RPMI7951 (cell line): ENCODE data around the gene PRR36. TPM values are rescaled to one million over a fixed set of nuclear protein-coding genes. Genes with fewer than 3 reads are reported as not detected.

Experiments used
- DNase-seq: peaks from one replicate; pipeline ENCODE4 v3.0.0-alpha.2; 2012; ENCODE audit warnings: low read depth
- total RNA-seq: library from RNA; depleted of rRNA; stranded (reverse); fragments of >200 nt; shearing (Covaris generic); gene quantifications from 2 replicates; pipeline ENCODE4 v1.2.3, GENCODE V29; 2014

Gene PRR36
- total RNA-seq, 1 experiment from 2014 or later, result not detected

GRCh38 chr19:7846155-7846646, 28.0 kb downstream of the PRR36 start:
- DNase-seq, result no peak

DNA sequence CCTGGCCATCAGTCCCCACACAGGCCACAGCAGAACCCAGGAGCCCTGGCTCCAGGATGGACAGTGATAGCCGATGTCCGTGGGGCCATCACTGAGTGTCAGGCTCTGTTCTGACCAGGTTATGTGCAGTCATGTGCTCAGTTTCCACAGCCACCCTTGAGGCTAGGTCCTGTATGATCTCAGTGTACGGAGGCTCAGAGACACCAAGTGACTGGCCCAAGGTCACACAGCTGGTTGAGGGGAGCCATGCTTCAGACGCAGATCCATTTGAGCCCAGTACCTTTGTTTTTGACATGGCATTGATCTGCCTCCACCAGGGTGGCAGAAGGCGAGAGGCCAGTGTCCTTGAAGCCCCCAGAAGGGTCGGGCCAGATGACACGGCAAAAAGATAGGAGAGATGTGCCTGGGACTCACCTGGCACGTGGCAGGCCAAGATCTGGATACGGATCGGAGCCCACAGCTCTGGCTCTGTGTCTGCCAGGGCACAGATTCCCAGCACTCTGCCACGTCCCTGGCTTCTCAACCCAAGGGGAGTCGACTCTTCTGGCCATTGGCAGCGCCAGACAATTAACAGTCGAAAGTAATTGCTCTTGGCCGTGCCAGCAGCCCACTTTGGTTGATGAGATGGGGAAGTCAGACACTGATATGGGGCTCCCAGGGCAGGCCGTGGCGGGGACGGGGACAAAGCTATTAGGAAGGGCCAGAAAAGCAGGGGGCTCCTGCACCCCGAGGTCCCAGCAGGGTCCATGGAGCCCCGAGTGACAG, 28.6 kb downstream of the PRR36 start:
- DNase-seq, result no peak

DNA sequence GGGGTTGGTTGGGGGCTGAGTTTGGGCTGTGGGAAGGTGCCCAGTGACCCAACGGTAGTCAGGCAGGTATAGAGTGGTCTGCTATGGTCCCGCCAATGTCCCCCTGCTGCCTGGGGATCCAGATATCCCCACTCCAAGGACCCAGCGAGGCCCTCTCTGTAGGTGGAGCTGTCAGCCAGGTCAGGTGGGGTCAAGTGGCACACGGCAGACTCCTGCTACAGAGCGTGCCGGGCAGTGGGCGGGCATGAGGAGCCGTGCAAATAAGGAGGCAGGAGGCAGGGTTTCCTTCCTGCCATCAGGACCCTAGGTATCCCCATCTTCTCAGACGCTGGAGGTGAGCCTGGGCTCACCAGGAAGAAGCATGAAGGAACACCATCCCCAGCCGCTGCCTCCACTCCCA, 29.2 kb downstream of the PRR36 start:
- DNase-seq, result no peak

GRCh38 chr19:7844405-7844804, 29.8 kb downstream of the PRR36 start:
- no peak for DNase-seq

DNA sequence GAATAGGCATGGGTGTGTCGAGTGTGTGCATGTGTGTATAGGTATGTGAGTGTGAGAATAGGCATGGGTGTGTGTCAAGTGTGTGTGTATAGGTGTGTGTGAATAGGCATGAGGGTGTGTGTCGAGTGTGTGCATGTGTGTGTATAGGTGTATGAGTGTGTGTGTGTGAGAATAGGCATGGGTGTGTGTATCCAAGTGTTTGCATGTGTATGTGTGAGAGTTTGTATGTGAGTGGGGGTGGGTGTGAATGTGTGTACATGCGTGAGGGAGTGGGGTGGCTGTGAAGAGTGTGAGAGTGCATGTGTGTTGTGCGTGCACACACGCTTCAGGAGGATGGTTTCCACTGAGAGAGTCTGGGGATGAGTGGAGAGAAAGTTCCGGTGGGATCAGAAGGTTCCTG, 30.7 kb downstream of the PRR36 start:
- DNase-seq, result no peak

- no peak for DNase-seq
Measured at GRCh38 chr19:7842661-7843294, 31.4 kb downstream of the PRR36 start.

- no peak for DNase-seq
Measured at GRCh38 chr19:7841751-7842660, 32.2 kb downstream of the PRR36 start.

DNA sequence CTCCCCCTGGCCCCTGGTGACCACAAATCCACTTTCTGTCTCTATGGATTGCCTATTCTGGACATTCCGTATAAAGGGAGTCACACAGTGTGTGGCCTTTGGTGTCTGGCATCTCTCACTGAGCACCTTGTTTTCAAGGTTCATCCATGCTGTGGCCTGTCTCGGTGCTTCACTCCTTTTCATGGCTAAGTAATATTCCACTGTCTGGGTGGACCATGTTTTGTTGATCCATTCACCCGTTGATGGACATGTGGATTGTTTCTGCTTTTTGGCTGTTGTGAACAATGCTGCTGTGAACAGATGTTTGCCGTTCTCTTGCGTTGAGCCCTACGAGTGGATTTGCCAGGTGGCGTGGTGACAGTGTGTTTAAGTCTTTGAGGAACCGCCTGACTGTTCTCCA, 33.6 kb downstream of the PRR36 start:
- no peak for DNase-seq

- no peak for DNase-seq
Measured at GRCh38 chr19:7839476-7839875, 34.7 kb downstream of the PRR36 start.

DNA sequence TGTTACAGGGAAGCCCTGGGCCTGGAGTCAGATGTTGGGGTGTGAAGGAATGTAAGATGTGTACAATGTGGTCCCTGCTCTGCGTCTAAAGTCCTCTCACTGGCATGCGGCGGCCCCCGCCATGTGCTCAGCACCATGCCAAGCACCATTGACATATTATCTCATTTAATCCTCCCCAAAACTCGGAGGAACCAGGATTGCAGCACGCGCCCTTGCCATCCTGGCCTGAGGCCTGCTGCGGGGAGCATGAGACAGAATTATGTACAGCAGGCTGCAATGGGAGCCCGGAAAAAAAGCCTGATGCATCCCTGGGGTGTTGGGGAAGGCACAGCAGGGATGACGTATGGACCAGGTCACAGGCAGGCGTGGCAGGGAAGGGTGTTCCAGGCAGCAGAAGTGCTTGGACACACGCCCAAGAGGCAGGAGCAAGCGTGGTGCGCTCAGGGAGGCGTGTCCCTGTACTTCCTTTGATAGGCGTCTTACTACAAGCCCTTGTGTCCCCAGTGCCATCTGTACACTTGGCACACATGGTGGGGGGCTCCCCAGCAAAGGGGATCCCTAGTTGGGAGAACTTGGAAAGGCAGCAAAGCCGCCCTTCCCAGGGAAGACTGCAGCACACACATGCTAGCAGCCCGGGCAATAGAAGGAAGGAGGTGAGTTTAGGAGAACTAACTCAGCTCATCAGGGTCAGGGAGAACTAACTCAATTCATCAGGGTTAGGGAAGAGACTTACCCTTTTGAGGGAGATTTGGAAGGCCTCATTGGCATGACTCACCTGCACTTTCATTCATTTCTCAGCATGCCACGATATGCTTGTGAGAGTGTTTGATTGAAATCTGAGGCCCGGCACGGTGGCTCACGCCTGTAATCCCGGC, 40.7 kb downstream of the PRR36 start:
- no peak for DNase-seq

DNA sequence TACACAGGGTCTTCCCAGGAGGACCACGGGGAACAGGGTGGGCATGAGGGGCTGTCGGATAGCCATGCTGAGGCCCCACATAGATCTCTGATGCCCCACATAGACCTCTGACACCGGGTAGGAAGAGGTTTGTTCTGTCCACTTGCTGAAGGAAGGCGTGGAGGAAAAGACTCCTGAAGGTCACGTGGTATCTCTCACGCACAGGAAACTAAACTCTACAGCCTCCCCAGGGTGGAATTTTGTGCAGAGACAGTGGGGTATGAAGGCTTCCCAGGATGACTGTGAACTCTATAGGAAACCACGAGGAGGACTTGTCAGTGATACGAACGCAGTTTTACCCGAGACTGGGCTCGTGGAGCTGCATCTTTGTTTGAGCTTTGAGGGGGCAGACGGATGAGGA, 41.4 kb downstream of the PRR36 start:
- no peak for DNase-seq

GRCh38 chr19:7832009-7832408, 42.2 kb downstream of the PRR36 start:
- no peak for DNase-seq

GRCh38 chr19:7831452-7831851, 42.7 kb downstream of the PRR36 start:
- DNase-seq, result no peak

DNA sequence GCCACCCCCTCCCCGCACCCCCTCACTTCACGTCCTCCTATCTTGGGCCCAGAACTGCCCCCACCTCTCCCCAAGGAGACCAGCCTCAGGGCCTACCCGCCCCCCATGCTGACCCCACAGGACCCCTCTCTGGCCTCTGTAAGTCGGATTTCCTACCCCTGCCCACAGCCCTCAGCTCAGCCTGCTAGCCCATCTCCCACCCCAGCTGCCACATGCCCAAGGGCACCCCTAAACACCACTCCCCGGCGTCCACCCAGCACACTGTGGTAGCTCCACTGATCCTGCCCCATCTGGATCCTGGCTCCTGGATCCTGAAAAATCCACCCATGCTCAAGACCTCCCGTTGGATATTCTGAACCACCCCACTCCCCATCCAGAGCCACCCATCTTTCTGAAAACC, 43.4 kb downstream of the PRR36 start:
- DNase-seq, result no peak

DNA sequence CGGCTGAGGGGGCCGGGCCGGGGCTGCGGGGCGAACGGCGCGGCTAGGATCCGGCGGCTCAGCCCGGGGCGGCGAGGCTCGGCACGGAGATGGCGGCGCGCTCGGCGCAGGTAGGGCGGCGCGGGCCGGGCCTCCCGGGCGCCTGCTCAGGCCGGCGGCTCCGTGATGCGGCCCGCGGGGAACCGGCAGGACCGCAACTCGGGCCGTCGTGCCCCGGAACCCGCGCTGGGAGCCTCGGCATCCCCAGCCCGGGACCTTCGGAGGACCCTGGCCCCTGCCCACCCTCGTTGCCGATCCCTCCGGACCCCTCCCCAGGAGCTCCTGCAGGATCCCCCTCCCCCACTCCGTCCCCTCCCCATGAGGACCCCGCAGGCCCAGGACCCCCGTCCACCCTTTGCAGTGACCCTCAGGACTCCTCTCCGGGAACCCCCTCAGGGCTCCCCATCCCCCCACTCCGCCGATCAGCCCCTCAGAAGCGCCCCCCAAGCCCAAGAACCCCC, 43.9 kb downstream of the PRR36 start:
- DNase-seq, result no peak

GRCh38 chr19:7829561-7830271, 44.5 kb downstream of the PRR36 start, which contains the start of gene EVI5L:
TSS of gene EVI5L (plus strand) at chr19:7830218. CDS start at chr19:7846543, 16,325 bp downstream.
- DNase-seq, result peak; percentile 100

DNA sequence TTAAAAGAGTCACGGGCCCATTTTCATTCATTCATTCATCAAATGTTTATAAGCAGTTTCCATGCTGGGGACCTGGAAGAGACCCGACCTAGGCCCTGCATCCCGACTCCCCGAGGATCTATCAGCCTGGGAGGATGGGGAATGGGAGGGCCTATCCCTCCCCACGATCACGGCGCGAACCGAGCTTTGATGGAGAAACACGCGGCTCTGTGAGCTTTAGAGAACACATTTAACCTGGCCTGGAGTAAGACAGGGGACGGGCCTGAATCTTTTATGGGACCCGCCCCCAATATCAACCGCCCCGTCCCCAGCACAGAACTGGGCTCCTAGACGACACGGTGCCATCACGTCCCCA, 45.0 kb downstream of the PRR36 start:
- DNase-seq, result no peak

DNA sequence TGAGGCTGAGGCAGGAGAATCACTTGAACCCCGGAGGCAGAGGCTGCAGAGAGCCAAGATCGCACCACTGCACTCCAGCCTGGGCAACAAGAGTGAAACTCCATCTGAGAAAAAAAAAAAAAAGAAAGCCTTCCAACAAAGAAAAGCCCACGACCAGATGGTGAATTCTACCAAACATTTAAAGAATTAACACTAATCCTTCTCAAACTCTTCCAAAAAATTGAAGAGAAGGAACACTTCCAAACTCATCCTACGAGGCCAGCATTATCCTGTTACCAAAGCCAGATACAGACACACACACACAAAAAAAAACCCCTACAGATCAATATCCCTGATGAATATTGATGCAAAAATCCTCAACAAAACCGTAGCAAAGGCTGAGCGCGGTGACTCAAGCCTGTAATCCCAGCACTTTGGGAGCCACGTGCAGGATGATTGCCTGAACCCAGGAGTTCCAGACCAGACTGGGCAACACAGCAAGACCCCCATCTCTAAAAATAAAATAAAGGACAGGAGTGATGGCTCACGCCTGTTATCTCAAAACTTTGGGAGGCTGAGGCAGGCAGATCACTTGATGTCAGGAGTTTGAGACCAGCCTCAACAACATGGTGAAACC, 50.4 kb downstream of the PRR36 start:
- DNase-seq, result no peak

- DNase-seq, result no peak
Measured at GRCh38 chr19:7822910-7823515, 51.2 kb downstream of the PRR36 start.

DNA sequence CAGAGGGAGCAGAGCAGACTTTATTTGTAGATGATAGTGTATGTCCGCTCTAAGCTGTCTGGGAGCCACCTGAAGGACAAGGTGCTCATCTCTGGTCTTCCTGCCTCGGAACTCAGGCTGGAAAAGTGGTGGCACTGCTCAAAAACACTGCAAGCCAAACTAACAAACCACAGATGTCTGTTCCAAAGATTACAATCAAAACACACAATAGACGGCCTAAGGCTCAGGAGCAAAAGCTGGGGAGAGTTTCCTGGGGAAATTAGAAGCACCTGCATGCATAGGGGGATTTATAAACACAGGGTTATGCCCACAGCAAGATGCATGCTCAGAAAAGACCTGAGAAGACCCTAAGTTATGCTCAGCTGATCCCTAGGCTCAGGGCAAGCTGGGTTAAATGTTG, 53.6 kb downstream of the PRR36 start:
- DNase-seq, result no peak
